Measurements from ENCODE around the gene ARHGAP26.

The ARHGAP26 gene

GRCh38 chr5:142878111-142878510, 107.9 kb downstream of the ARHGAP26 start:
- no peak for DNase-seq

- no peak for DNase-seq
Measured at GRCh38 chr5:142878638-142879037, 108.5 kb downstream of the ARHGAP26 start.

DNA sequence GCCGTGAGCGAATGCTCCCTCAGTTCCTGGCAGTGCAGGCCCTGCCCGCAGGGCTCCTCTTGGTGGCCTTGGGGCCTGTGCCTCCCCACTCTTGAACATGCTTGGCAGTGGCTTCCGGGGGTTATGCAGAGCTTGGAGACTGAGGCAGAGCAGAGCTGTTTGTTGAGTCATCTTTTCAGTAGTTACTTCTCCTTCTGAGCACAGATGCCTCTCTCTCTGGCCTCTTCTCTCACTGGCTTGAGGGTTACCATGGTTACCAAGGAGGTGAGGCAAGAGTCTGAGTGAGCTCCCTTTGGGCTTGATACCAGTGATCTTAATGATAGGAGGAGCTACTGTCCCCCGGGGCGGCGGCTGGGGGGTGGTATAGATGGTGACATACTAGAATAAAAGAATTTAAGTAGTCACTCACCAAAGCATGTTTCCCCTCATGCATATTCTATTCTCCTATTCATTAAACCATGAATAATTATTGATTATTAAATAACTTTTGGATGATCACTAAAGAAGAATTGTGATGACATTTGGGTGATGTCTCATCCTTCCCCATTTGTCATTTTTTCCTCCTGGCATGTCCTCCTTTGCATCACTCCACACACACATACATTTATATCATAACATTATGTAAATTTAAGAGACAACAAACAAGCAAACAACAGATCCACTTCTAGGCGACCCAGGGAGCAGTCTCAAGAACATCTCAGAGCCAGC, 111.1 kb downstream of the ARHGAP26 start:
- no peak for DNase-seq

GRCh38 chr5:142881784-142882126, 111.6 kb downstream of the ARHGAP26 start:
- DNase-seq = no peak

- no peak for DNase-seq
Measured at GRCh38 chr5:142883025-142883424, 112.8 kb downstream of the ARHGAP26 start.

DNA sequence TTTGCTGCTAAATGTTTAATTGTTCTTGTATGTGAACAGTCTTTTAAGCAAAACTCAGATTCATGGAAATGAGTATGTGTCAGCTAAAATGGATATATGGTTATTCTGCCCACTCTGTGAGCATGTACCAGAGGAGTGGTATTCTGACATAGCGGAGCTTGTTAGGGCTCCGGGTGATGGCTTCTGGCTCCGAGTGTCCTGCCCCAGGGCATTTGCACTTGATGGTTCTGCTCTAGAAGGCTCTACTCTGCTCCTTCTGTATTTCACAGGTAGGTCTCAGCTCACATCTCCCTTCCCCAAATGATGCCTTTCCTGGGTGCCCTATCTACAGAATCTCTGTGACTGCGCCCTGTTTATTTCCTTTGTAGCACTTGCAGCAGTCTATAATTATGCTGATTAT, 113.3 kb downstream of the ARHGAP26 start:
- DNase-seq = no peak

GRCh38 chr5:142884029-142884428, 113.9 kb downstream of the ARHGAP26 start:
- DNase-seq = no peak

GRCh38 chr5:142886211-142886610, 116.0 kb downstream of the ARHGAP26 start:
- no peak for DNase-seq

DNA sequence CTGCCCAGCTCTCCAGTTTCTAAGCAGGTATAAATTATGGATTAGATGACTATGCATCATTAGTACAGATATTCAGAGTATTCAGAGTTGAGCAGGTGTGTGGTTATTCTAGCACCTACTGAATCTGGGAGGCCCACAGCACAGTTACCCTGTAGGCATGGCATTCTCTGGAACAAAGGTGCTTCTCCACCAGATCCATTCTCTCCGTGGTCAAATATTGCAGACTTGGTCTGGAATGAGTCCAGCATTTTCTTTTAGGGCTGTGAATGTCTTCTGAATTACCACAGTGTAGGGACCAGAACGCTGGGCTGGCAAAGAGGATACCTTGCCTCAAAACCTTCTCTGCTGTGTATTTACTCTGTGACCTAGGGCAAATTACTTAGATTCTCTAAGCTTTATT, 116.8 kb downstream of the ARHGAP26 start:
- DNase-seq = no peak

GRCh38 chr5:142888469-142889085, 118.4 kb downstream of the ARHGAP26 start:
- peak; percentile 12 for DNase-seq

- no peak for DNase-seq
Measured at GRCh38 chr5:142892021-142892420, 121.8 kb downstream of the ARHGAP26 start.

- DNase-seq = no peak
Measured at GRCh38 chr5:142894315-142894714, 124.1 kb downstream of the ARHGAP26 start.

GRCh38 chr5:142894749-142895148, 124.6 kb downstream of the ARHGAP26 start:
- no peak for DNase-seq

DNA sequence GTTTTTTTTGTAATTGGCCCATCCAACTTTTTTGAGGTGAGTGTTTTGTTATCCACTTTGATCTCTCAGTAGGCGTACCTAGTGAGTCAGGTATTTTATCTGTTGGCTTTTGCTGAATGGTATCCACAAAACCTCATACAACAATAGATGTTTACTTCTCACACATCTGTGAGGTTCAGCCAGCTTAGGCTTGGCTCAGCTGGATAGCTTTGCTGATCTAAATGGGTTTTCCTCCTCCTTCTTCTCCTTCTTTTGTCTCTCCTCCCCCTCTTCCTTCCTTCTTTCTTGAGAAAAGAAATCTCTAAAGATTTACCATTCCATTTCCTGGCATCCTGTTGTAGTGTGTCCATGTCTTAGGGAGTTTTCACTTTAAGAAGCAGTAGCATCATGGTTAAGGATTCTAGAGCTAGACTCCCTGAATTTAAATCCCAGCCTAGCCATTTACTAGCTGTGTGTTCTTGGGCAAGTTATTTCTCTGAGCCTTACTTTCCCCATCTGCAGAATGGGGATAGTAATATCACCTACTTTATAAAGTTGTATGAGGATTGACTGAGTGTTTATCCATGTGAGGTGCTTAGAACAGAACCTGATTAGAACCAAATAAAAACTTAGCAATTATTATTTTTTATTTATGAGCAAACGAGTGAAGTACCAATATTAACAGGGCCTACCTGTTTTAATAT, 126.3 kb downstream of the ARHGAP26 start:
- DNase-seq = no peak

DNA sequence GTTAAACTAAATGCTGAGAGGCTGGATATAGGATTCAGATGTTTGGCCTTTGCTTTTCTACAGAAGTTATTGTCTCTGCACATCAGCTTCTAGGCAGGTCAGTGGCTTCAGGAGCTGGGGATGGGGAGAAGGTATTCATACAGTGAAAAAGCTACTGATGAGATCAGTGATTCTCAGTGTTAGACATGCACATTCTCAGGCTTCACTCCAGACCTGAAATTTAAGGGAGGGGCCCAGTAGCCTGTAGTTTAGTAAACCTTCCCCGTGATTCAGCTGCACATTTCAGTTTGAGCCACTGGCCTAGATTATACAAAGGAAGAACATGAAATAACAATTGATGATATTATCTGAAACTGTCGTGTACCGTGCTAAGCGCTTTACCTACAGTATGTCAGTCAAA, 127.2 kb downstream of the ARHGAP26 start:
- DNase-seq = no peak

DNA sequence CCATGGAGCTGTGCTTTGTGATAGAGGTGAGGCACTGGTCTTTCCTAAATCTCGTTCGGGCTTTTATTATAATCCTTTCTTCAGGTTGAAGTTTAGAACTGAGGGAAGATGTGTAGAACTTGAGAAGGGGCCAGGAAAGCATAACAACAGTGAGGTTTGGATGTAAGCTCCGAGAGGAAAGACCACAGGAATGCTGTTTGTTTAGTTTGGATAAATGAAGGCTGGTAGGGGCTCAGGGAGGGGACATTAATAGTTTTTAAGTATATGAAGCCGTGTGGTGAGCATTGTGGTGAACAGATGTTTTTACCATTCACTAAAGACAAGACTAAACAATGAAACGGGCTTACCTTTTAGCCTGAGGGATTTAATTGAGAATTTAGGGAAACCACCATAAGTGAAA, 130.8 kb downstream of the ARHGAP26 start:
- no peak for DNase-seq

- DNase-seq = no peak
Measured at GRCh38 chr5:142901476-142902185, 131.5 kb downstream of the ARHGAP26 start.

DNA sequence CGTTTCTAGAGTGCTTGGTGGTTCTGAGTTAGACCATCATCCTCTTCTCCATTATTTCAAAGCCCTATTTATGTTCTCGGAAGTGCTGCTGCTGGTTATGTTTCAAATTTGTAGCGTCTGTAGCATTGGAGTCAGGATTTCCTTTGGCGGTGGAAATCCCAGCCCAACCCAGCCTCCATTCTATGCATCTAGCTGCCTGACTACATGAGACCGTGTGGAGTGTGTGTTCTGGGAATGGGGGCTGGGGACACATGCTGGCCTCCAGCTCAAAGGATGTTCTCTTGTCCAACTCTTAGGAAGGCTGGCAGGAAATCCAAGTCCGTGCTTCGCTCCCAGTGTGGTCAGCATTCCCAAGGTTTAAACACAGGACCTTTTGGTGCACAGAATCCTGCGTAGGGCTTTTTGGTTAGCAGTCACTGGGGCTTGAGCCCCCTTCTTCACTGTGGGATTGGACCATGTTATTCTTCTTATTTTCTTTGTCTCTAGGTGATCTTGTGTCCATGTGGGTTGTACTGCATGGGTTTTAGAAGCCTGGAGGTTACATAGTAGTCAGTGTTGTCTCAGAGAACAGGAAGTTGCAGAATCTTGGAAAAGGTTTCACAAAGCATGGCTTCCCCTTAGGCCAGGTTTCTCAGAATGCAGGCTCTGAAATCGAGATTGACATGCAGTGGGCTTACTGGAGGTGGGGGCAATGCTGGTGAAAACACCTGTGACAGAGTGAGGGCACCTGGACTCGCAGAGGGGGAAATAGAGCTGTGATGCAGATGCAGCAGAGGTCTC, 132.2 kb downstream of the ARHGAP26 start:
- no peak for DNase-seq

DNA sequence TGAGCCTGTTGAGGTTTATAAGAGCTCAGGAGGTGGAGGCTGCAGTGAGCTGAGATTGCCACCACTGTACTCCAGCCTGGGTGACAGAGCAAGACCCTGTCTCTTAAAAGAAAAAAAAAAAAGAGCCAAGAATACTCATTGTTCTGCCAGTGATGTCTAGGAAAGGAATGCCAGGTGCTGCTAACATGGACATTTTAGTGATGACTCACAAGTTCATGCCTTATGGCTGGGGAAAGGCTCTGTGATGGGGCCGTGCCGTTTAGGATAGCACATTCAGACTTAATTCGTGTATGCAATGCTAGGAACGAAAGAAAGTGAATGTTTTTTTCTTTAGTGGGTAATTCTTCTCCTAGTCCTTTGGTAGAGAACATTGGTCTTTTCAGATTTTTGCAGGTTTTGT, 134.2 kb downstream of the ARHGAP26 start:
- no peak for DNase-seq

DNA sequence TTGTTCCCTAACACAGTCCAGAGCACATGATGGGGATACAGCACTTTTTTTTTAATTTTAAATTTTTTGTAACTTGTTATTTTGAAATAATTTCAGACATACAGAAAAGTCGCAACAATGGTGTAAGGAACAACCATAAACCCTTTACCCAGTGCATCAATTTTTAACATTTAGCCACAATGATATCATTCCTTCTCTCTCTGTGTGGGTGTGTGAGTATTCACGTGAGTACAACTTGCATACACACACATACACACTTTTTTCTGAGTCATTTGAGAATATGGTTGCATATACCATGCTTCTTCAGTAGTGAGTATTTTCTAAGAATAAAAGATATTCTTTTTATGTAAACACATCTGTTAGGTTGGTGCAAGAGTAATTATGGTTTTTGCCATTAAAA, 135.2 kb downstream of the ARHGAP26 start:
- no peak for DNase-seq

DNA sequence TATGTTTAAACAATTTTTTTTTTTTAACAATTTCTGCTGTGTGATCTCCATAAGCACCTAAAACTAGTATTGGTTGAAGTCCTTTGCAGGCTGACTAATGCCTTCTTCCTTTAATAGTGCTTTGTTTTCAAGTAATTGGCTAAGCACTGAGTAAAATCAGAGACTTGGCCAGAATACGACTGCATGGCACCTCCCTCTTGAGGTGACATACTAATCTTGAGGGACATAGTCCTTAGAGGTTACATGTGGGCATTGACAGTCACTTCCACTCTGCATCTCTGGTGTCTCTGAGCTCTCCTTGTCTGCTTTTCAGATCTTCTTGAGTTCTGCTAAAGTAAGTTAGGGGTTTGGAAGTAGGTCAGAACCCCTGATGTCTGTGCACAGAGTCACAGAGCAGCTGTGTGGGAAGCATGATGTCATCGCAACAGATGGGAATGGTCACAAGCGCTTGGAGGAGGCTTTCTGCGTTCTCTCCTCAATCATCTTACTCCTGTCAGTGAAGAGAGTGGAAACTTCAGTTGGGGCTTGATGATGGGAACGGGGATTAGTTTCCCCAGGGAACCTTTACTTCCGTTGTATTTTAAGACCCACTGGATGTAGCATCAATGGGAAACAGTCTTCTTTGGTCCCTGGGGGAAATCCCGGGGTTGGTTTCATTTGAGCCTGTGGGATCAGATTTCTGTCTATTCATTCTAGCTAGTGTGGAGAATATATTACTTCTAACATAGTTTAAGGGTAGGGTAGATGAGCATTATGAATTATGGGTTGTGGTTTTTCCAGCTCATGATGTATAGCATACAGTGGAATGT, 136.9 kb downstream of the ARHGAP26 start:
- DNase-seq = no peak

GRCh38 chr5:142908659-142909058, 138.5 kb downstream of the ARHGAP26 start:
- no peak for DNase-seq
